Gastroesophageal sphincter (tissue), 3 donors: Measurements from ENCODE around the gene LATS2.

Experiments
- CTCF ChIP-seq, 4 experiments: fragments of 200-600 bp in 2 of 4; fragments of 450-650 bp in 2 of 4; sonication (generic) in 1 of 4; IDR thresholded peaks; one replicate each; pipeline ENCODE4 v1.5.1; 2017 to 2019; ENCODE audit warnings: antibody characterized with exemption in 4 of 4, mild to moderate bottlenecking in 2 of 4, moderate library complexity in 2 of 4
- EP300 ChIP-seq: sonication (generic); formaldehyde crosslinking; IDR thresholded peaks from one replicate; pipeline ENCODE4 v1.6.1; 2017; ENCODE audit warnings: antibody characterized with exemption, mild to moderate bottlenecking
- POLR2A ChIP-seq, 2 donors: fragments of 450-650 bp; IDR thresholded peaks; one replicate each; pipeline ENCODE4 v1.6.1; 2017; ENCODE audit warnings: antibody characterized with exemption in 2 of 2, mild to moderate bottlenecking in 2 of 2, moderate library complexity in 1 of 2
- POLR2AphosphoS5 ChIP-seq: sonication (generic); formaldehyde crosslinking; IDR thresholded peaks from one replicate; pipeline ENCODE4 v1.6.1; 2017; ENCODE audit warnings: antibody characterized with exemption

- TF ChIP-seq POLR2A (IDR thresholded peaks at IDR 0.05) (no peak), CTCF (IDR thresholded peaks at IDR 0.05) (no peak), POLR2AphosphoS5 (no peak), EP300 (no peak)
Measured at GRCh38 chr13:21040120-21040826, 21.1 kb downstream of the LATS2 start.
